ENCODE data around the gene THSD7B.

GRCh38 chr2:137238065-137238464 lies 472.7 kb downstream of the THSD7B start:
- TF ChIP-seq POLR2A (IDR thresholded peaks at IDR 0.05; ENCODE audit: low read length) = no peak
- no peak for TF ChIP-seq GATA1 (IDR thresholded peaks at IDR 0.05; ENCODE audit: low read depth, low read length)

Measured in erythroblast (primary cell).